HG03565 (cell line): ENCODE data around the gene FBLN1.
"Not testable (repeated sequence)": the region's sequence is repeated elsewhere in the genome, so short reads cannot be mapped to it uniquely, and the experiment has no call there.

Source experiments
- ATAC-seq: cut with Tn5 transposase; IDR thresholded peaks from one replicate; pipeline ENCODE4 v1.9.1; 2021; ENCODE audit warnings: mild to moderate bottlenecking, moderate library complexity; ENCODE audit not compliant: unreplicated experiment

FBLN1 gene

DNA sequence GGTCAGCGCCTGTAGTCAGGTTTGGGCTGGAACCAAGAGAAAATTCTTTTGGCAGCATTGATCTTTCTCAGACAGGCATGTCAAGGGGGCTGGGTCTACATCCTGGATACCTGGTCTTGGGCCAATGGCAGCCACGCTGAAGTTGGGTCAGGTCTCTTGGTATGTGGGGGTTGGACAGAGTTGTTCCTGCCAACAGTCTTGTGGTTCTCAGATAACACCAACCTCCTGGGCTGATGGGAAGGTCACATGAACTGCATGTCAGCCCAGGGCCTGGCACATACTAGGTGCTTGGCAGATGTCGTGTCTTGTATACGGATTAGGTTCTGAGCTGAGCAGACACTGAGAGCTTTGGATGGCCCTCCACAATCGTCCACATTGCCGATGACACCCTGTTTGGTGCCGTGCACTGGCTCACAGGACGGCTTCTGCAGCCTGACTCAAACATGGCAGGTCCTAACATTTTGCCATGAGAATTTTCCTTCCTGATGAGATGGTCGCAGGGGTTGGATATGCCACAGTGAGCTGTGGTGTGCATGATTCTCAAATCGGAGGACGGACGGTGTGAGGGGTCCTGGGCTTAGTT, 42.0 kb downstream of the FBLN1 start:
- no peak for ATAC-seq

- no peak for ATAC-seq
Observed at GRCh38 chr22:45546333-45547015, 43.8 kb downstream of the FBLN1 start.

GRCh38 chr22:45547016-45547345, 44.3 kb downstream of the FBLN1 start:
- no peak for ATAC-seq

DNA sequence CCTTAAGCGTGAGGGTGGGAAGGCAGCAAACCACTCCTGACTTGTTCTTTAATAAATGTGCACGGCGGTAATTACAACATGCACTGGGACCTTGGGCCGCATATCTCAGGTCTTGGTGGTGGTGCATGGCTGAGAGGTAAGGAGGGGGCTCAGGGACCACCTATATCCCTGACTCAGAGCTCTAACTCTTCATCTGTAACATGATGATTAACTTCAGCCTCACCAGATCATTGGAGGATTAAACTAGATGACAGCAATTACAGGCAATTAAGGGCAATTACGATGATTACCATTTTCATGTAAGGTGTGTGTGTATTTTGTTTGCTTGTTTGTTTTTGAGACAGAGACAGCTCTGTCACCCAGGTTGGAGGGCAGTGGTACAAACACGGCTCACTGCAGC, 45.0 kb downstream of the FBLN1 start:
- no peak for ATAC-seq

DNA sequence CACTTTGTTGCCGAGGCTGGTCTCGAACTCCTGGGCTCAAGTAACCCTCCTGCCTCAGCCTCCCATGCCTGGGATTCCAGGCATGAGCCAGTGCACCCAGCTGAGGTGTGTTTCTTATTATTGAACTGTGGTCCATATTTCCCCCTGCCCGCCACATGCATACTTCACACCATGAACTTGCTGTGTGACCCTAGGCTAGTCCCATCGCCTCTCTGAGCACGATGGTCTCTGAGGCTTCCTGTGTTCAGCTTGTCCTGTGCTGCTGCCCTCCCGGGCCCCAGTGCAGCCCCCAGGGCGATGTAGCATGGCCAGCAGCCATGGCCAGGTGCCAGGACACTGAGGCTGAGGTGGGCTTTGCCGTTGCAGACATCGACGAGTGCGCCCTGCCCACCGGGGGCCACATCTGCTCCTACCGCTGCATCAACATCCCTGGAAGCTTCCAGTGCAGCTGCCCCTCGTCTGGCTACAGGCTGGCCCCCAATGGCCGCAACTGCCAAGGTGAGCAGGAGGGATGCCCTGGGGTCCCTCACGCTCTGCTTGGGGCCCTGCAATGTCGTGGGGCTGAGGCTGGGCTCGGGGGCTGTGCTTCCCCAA, 45.7 kb downstream of the FBLN1 start:
- ATAC-seq, result no peak

- no peak for ATAC-seq
Observed at GRCh38 chr22:45548991-45549761, 46.5 kb downstream of the FBLN1 start.

DNA sequence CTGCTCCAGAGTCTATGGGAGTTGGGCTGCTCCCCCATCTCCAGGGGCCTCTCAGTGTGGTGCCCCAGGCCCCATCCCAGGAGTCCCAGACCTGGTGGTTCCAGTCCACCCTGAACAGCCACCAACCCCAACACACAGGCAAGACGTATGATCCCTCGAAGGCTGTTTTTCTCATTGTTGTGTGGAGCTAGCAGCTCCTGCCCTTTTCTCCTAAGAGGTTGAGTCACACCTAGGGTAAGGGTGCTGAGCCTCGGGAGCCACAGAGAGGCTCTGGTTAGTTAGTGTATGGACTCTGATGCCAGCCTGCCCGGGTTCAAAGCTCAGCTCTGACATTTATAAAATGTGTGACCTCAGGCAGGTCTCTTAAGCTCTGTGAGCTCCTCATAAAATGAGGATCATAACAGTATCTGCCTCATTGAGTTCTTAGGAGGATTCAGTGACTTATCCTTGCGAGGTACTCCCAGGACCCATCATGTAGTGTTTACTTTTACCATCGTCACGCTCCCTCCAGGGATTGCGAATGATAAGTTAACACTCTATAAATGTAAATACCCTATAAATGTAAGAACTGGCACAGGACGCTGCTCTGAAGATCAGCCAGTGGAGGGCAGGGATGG, 47.2 kb downstream of the FBLN1 start:
- no peak for ATAC-seq

DNA sequence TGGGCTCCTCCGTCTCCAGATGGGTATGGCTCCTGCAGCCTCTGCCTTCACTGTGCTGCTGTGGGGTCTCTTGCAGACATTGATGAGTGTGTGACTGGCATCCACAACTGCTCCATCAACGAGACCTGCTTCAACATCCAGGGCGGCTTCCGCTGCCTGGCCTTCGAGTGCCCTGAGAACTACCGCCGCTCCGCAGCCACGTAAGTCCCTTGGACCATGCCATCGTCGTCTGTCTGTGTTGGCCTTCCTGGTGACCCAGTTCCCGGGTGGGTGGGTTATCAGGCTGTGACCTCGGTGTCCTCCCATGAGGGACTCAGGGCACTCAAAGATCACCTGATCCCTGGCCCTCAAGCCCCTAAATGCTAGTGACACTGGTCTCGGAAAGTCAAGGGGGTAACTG, 47.7 kb downstream of the FBLN1 start:
- no peak for ATAC-seq

DNA sequence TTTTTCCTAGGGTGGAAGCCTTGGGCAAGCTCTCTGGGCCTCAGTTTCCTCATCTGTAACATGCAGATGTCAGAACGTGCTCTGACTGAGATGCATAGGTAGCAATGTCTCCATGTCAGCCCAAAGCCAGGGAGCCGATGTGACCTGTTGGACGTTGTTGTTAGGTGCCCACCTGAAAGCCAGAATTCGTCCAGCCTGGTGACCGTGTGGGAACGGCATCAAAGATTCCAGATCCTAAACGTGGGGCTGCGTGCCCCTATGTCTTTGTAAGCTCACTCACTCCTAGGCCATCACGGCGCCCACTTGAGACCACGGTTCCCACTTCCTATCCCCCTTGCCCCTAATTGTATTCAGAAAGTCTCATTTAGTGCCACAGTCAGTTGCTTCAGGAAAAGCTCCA, 48.2 kb downstream of the FBLN1 start:
- ATAC-seq, result no peak

- ATAC-seq, result no peak
Observed at GRCh38 chr22:45551310-45552016, 48.8 kb downstream of the FBLN1 start.

DNA sequence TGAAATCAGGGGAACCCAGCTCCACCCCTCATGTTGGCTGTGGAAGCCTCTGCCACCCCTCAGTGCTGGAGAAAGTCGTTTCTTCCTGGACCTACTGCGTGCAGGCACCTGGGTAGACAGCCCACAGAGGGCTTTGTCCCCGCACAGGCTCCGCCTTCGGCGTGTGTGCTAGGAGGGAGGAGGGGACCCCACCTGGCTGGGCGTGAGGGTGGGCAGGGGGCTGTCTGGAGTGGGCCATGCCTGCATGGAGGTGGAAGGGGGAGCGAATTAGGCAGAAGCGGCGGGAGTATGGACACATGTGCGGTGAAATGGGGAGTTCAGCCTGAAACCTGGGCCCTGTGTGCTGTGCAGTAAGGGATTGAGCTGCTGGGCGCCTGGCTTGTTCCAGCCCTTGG, 49.3 kb downstream of the FBLN1 start:
- no peak for ATAC-seq

DNA sequence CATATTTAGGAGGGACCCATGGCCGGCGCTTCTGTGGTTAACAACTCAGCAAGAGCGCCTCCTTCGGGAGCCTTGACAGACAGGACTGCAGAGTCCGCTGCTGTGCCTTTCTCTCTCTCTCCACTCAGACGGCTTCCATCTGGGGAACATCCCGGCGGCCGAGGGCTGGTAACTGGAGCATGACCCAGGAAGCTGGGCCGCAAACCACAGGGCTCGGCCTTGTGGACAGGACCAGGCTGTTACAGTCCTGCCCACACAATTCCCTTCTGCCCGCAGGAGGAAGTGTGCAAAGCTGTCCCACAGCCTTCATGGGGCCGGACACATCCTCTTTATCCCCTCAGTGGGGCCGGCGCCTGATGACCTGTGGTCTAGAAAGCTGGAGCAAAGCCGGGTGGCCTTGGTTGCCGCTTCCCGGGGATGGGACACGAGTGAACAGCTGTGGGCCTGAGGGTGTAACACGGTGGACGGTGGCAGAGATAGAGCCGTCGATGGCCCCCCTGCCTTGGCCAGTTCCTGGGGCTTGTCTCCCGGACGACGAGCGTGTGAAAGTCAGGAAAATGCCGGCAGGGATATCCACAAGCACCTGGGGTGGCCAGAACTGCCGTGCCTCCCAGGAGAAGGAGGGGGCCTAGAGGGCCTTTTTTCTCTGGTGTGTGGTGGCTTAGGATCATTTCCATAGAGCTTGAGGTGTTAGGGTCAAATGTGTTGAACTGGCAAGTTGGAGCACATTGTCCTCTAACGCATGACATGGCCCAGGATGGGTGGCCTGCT, 50.1 kb downstream of the FBLN1 start:
- ATAC-seq, result no peak

- no peak for ATAC-seq
Observed at GRCh38 chr22:45553351-45554039, 50.8 kb downstream of the FBLN1 start.

DNA sequence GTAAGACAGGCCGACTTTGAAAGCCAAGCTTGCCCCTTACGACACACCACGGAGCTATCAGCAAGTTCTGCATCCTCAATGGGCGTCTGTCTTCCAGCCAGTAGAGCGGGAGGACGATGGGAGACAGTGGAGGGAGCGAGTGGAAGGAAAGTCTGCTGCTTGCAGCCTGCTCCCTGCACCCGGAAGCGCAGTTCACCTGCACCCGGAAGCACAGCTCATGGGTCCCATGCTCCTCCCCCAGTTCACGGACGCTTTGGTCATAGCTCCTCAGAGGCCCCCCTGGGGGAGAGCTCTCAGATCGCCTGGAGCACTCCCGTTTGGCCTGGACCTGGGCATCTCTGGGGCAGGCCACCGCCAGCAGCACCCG, 51.3 kb downstream of the FBLN1 start:
- no peak for ATAC-seq

- no peak for ATAC-seq
Observed at GRCh38 chr22:45554861-45555260, 52.2 kb downstream of the FBLN1 start.

DNA sequence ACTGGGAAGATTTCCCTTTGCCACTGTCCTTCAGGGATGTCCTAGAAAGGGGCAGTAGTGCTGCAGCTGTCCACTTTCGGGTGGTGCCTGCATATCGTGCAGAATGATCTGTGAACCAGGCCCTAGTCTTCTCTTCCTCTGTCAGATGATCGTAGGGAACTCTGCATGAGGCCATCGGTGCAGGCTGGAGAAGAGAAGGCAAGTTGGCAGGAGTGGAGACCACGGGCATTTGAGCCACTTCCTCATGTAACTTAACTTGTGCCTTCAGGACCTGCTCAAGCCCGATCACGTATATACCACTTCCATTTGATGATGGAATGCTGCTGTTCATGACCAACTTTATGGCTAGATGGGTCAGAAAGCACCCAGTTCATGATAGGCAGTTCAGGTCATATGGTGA, 55.2 kb downstream of the FBLN1 start:
- ATAC-seq, result not testable (repeated sequence)

- ATAC-seq, result not testable (repeated sequence)
Observed at GRCh38 chr22:45560092-45560491, 57.4 kb downstream of the FBLN1 start.

DNA sequence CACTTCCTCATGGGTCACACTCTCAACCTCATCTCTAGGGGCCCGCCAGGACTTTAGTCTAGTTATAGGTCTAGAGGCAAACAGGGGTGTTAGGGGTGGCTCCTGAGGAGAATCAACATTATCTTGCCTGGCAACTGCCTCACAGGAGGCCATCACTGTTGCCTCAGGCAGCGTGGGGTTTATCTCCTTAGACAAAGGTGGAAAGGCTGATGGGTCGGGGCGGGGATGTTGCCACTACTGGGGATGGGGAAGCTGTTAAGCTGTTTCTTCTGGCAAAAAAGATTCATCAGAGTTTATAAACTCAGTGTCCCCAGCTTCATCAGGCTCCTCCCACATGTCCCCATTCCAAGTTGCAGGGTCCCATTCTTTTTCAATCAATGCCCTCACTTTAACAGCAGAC, 58.1 kb downstream of the FBLN1 start:
- ATAC-seq, result not testable (repeated sequence)

GRCh38 chr22:45562102-45562501, 59.4 kb downstream of the FBLN1 start:
- ATAC-seq, result no peak
